ENCODE results near the gene SPA17. TPM values are rescaled to one million over a fixed set of nuclear protein-coding genes. Genes with fewer than 3 reads are reported as not detected.

Gene SPA17
- total RNA-seq, 1 experiment from 2014 or later, result 14.0 TPM

DNA sequence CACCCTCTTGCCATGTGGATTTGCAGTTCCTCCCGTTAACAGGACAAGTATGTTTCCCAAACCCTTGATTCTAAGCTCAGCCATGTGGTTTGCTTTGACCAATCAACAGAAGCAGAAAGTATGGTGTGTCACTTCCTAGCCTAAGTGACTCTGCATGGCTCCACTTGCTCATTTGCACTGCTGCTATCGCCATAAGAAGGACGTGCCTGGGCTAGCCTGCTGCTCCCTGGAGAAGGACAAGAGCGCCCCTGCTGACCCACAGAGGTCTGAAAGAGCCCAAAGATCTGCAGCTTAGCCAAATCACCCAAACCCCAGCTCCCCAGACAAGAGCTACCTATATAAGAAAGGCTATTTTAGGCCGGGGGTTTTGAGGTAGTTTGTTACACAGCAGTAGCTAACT lies 33.0 kb upstream of the SPA17 start:
- DNase-seq (no peak), ATAC-seq (no peak)
- ChIA-PET POLR2A (ENCODE audit: unreplicated experiment) (interaction anchor here (0.6 kb wide), 1 partner anchor 112 kb away, joined by 3 read pairs; no protein-coding TSS in a partner anchor), CTCF (no interaction called here)
- no peak overlapping the region for H3K9ac ChIP-seq (ENCODE audit: low read length)
- H3F3A ChIP-seq (ENCODE audit: low read length, unreplicated experiment), result no peaks in the 10 kb centered on the region
- H3K4me2 ChIP-seq (ENCODE audit: low read length), result no peak overlapping the region
- H3K4me1 ChIP-seq (ENCODE audit: insufficient read depth, low read length), result peaks cover 9% of the 10 kb centered on the region; the same call in 1 of the 2 replicates
- H3K27ac ChIP-seq (ENCODE audit: low read length), result no peak overlapping the region
- H4K20me1 ChIP-seq (ENCODE audit: low read length), result no peaks in the 10 kb centered on the region
- H3K79me2 ChIP-seq (ENCODE audit: low read length), result no peaks in the 10 kb centered on the region
- BruUV-seq (replicated peaks), result no TSS peak
- peaks cover 32% of the 10 kb centered on the region; the same call in 1 of the 2 replicates for H3K36me3 ChIP-seq (ENCODE audit: low read depth, low read length)
- TF ChIP-seq, protein P1, sequence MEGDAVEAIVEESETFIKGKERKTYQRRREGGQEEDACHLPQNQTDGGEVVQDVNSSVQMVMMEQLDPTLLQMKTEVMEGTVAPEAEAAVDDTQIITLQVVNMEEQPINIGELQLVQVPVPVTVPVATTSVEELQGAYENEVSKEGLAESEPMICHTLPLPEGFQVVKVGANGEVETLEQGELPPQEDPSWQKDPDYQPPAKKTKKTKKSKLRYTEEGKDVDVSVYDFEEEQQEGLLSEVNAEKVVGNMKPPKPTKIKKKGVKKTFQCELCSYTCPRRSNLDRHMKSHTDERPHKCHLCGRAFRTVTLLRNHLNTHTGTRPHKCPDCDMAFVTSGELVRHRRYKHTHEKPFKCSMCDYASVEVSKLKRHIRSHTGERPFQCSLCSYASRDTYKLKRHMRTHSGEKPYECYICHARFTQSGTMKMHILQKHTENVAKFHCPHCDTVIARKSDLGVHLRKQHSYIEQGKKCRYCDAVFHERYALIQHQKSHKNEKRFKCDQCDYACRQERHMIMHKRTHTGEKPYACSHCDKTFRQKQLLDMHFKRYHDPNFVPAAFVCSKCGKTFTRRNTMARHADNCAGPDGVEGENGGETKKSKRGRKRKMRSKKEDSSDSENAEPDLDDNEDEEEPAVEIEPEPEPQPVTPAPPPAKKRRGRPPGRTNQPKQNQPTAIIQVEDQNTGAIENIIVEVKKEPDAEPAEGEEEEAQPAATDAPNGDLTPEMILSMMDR (conservative IDR thresholded peaks at IDR 0.05; ENCODE audit: low read depth, low read length), result no peak; the same call in 1 of the 2 replicates
- no peak for TF ChIP-seq EZH2phosphoT487 (IDR thresholded peaks at IDR 0.05; ENCODE audit: borderline replicate concordance, low read length)
- no peak for TF ChIP-seq EZH2 (IDR thresholded peaks at IDR 0.05; ENCODE audit: low read length, unreplicated experiment)
- no peak overlapping the region for H2AFZ ChIP-seq (ENCODE audit: low read length)
- H3K9me3 ChIP-seq (ENCODE audit: low read length), result no peaks in the 10 kb centered on the region
- H3K27me3 ChIP-seq (ENCODE audit: low read length), result no peaks in the 10 kb centered on the region
- H3K9me2 ChIP-seq (replicated peaks; ENCODE audit: low read length), result no peaks in the 10 kb centered on the region
- no peak overlapping the region for H3K4me3 ChIP-seq (ENCODE audit: low read length)
- intact Hi-C loops (cut with micrococcal nuclease), result no loop called here

DNA sequence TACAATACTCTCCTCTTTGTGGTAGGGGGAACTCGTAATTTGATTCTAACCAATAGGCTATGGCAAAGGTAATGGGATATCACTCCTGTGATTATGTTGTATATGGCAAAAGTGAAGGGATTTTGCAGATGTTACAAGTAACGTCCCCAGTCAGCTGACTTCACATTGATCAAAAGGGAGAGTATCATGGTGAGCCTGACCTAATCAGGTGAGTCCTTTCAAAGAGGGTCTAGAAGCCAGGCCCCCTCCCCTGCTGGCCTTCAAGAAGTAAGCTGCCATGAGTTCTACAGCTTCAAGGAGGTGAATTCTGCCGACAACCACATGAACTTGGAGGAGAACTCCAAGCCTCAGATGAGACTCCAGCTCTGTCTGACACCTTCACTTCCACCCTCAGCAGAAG lies 31.1 kb upstream of the SPA17 start:
- H3K27me3 ChIP-seq (ENCODE audit: low read length), result no peaks in the 10 kb centered on the region
- BruUV-seq (replicated peaks), result no TSS peak
- no peak overlapping the region for H3K4me3 ChIP-seq (ENCODE audit: low read length)
- H3K79me2 ChIP-seq (ENCODE audit: low read length), result no peaks in the 10 kb centered on the region
- no peak overlapping the region for H3K4me2 ChIP-seq (ENCODE audit: low read length)
- H3K9me2 ChIP-seq (replicated peaks; ENCODE audit: low read length), result no peaks in the 10 kb centered on the region
- no peak for DNase-seq
- intact Hi-C loops (cut with micrococcal nuclease), result no loop called here
- ChIA-PET POLR2A (ENCODE audit: unreplicated experiment) (interaction anchor here (0.5 kb wide), 1 partner anchor 31 kb away, joined by 4 read pairs; the partner anchor contains the start of genes SIAE and SPA17), CTCF (no interaction called here)
- no peak for TF ChIP-seq EZH2 (IDR thresholded peaks at IDR 0.05; ENCODE audit: low read length, unreplicated experiment)
- no peak for TF ChIP-seq EZH2phosphoT487 (IDR thresholded peaks at IDR 0.05; ENCODE audit: borderline replicate concordance, low read length)
- TF ChIP-seq, protein P1 (conservative IDR thresholded peaks at IDR 0.05; ENCODE audit: low read depth, low read length), result no peak
- no peak for ATAC-seq
- no peaks in the 10 kb centered on the region for H3F3A ChIP-seq (ENCODE audit: low read length, unreplicated experiment)
- H3K9ac ChIP-seq (ENCODE audit: low read length), result no peak overlapping the region
- peaks cover 21% of the 10 kb centered on the region; the same call in 1 of the 2 replicates for H3K36me3 ChIP-seq (ENCODE audit: low read depth, low read length)
- no peaks in the 10 kb centered on the region for H4K20me1 ChIP-seq (ENCODE audit: low read length)
- H3K27ac ChIP-seq (ENCODE audit: low read length), result no peak overlapping the region
- no peak overlapping the region for H2AFZ ChIP-seq (ENCODE audit: low read length)
- no peaks in the 10 kb centered on the region for H3K9me3 ChIP-seq (ENCODE audit: low read length)
- peaks cover 9% of the 10 kb centered on the region; the same call in 1 of the 2 replicates for H3K4me1 ChIP-seq (ENCODE audit: insufficient read depth, low read length)

DNA sequence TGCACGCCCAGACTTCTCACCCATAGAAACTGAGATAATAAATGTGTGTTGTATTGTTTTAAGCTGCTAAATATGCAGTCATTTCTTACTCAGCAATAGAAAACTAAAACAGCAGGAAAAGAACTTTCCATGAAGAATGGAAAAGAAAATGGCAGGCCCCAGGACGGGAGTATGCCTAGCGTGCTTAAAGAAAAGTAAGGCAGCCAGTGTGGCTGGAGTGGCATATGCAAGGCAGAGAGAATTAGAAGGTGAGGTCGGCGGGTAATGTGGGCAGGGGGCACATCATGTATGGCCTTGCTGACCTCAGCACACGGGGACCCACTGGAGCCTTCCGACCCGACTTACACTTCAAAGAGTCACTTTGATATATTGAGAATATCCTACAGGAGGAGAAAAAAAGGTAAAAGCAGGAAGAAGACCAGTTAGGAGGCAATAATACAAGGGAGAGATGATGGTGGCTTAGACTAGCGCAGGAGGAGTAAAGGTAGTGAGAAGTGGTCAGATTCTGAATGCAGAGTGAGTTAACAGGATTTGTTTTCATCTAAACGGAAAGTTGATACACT lies 30.6 kb upstream of the SPA17 start:
- Histone ChIP-seq H3K9me2 (replicated peaks; ENCODE audit: low read length) (no peaks in the 10 kb centered on the region), H3K4me2 (ENCODE audit: low read length) (no peak overlapping the region), H3K4me1 (ENCODE audit: insufficient read depth, low read length) (peaks cover 9% of the 10 kb centered on the region; the same call in 1 of the 2 replicates), H3K27ac (ENCODE audit: low read length) (no peak overlapping the region), H2AFZ (ENCODE audit: low read length) (no peak overlapping the region; the same call in 1 of the 2 replicates), H4K20me1 (ENCODE audit: low read length) (no peaks in the 10 kb centered on the region), H3K79me2 (ENCODE audit: low read length) (no peaks in the 10 kb centered on the region), H3K27me3 (ENCODE audit: low read length) (no peaks in the 10 kb centered on the region), H3K36me3 (ENCODE audit: low read depth, low read length) (peaks cover 17% of the 10 kb centered on the region; the same call in 1 of the 2 replicates), H3F3A (ENCODE audit: low read length, unreplicated experiment) (no peaks in the 10 kb centered on the region), H3K4me3 (ENCODE audit: low read length) (no peak overlapping the region), H3K9ac (ENCODE audit: low read length) (no peak overlapping the region), H3K9me3 (ENCODE audit: low read length) (no peaks in the 10 kb centered on the region)
- CTCF ChIA-PET, result interaction anchor here (0.9 kb wide), 1 partner anchor 194 kb away, joined by 3 read pairs; no protein-coding TSS in a partner anchor
- BruUV-seq (replicated peaks), result no TSS peak
- TF ChIP-seq, protein P1 (conservative IDR thresholded peaks at IDR 0.05; ENCODE audit: low read depth, low read length), result no peak
- TF ChIP-seq EZH2 (IDR thresholded peaks at IDR 0.05; ENCODE audit: low read length, unreplicated experiment), result no peak
- TF ChIP-seq EZH2phosphoT487 (IDR thresholded peaks at IDR 0.05; ENCODE audit: borderline replicate concordance, low read length), result no peak
- intact Hi-C loops (cut with micrococcal nuclease), result no loop called here
- ATAC-seq (no peak), DNase-seq (no peak)
- POLR2A ChIA-PET (ENCODE audit: unreplicated experiment), result no interaction called here

Measured in PC-3 (cell line).